Body of pancreas (tissue), 4 donors: Measurements from ENCODE around the gene GABRA1.

Source experiments
- CTCF ChIP-seq, 7 experiments: fragments of 450-650 bp in 4 of 7; fragments of 200-600 bp in 3 of 7; sonication (generic) in 3 of 7; IDR thresholded peaks; one replicate each; pipeline ENCODE4 v1.5.1; 2016 to 2019; ENCODE audit warnings: antibody characterized with exemption in 7 of 7
- POLR2A ChIP-seq, 3 donors: fragments of 450-650 bp; IDR thresholded peaks; one replicate each; pipeline ENCODE4 v1.6.1; 2016; ENCODE audit warnings: antibody characterized with exemption in 3 of 3, mild to moderate bottlenecking in 2 of 3

- TF ChIP-seq CTCF (IDR thresholded peaks at IDR 0.05): no peak
- no peak for TF ChIP-seq POLR2A (IDR thresholded peaks at IDR 0.05)
These were observed 51.7 kb downstream of the GABRA1 start for GRCh38 chr5:161899590-161899989.
